ENCODE measurements around the gene MIOS. TPM values are rescaled to one million over a fixed set of nuclear protein-coding genes. Genes with fewer than 3 reads are reported as not detected.

The MIOS gene
- total and polyA plus RNA-seq, 9 of the 15 experiments (the other 6 are each of a cell fraction or from before 2014, with no cell fraction given) = 7.8 to 47.8 (median 30.6) TPM

DNA sequence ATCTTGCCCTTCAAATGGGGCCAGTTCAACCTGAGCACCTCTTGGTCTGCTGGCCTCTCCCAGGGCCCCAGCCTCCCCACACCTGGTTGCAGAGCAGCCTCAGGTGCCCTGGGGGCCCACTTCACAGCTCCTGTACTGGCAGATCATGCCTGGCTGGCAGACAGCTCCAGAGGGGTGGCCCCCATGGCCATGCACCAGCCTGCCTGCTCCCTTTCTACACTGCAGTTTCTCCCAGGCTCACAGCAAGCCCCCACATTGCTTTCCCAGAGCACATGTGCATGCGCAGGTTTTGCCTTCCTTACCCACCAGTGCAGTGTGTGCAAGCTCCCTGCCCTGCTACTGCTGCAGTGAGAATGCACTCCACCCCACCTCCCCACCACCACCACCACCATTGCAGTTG, 9.8 kb upstream of the MIOS start:
- no peak for ATAC-seq
- no peak overlapping the region for H3K4me3 ChIP-seq
- H3K36me3 ChIP-seq (ENCODE audit: control insufficient read depth, insufficient read depth, low read length) = no peaks in the 10 kb centered on the region
- H4K20me1 ChIP-seq (replicated peaks; ENCODE audit: control insufficient read depth, insufficient read depth, low read length) = 0 out of 2 replicates have a peak, but pooled peaks cover 4% of the 10 kb centered on the region
- no TSS peak for BruUV-seq (replicated peaks)
- DNase-seq (ENCODE audit: extremely low read depth in 1 of 4, low spot score in 3 of 4) = no peak
- ChIA-PET CTCF (ENCODE audit: low intra/inter-chr PET ratio) (no interaction called here), POLR2A (interaction anchor here (0.6 kb wide), 2 partner anchors 36 to 554 kb away, joined by 3 to 4 read pairs; no protein-coding TSS in a partner anchor)
- in situ Hi-C loops (cut with MboI) = no loop called here
- H3K9me3 ChIP-seq (replicated peaks; ENCODE audit: control insufficient read depth, insufficient read depth, low read depth, low read length) = no peaks in the 10 kb centered on the region
- H3K4me2 ChIP-seq (ENCODE audit: insufficient read depth, low read length) = no peak overlapping the region
- peaks cover 0 to 4% of the 10 kb centered on the region in 2 experiments; a peak in 1 of 5 replicates for H3K4me1 ChIP-seq (replicated peaks in 1 of 2; ENCODE audit: control insufficient read depth in 2 of 2, insufficient read depth in 2 of 2, low read length in 2 of 2)
- no peak for FAIRE-seq
- H3K9ac ChIP-seq (ENCODE audit: insufficient read depth in 1 of 2, low read depth in 2 of 2, low read length in 2 of 2) = no peak overlapping the region
- H3K27ac ChIP-seq (ENCODE audit: extremely low read depth, low read depth, low read length) = no peak overlapping the region
- intact Hi-C loops (cut with micrococcal nuclease) = no loop called here
- no peaks in the 10 kb centered on the region for H3K9me1 ChIP-seq (ENCODE audit: control insufficient read depth, insufficient read depth, low read length)
- peaks cover 0 to 9% of the 10 kb centered on the region in 2 experiments; a peak in 2 of 5 replicates for H3K27me3 ChIP-seq (ENCODE audit: control insufficient read depth in 2 of 2, insufficient read depth in 2 of 2, low read length in 2 of 2)
- no peaks in the 10 kb centered on the region for H3K79me2 ChIP-seq (ENCODE audit: control insufficient read depth, insufficient read depth, low read length)
- H2AFZ ChIP-seq (ENCODE audit: low read depth, low read length) = no peak overlapping the region
- TF ChIP-seq GABPB2 (CRISPR knock-in tag; conservative IDR thresholded peaks at IDR 0.05) (no peak), HLTF (IDR thresholded peaks at IDR 0.05) (no peak), MXI1 (IDR thresholded peaks at IDR 0.05; ENCODE audit: low read depth, low read length) (no peak), RBBP5 (IDR thresholded peaks at IDR 0.05; ENCODE audit: borderline replicate concordance, insufficient read depth, low read length, poor library complexity, severe bottlenecking) (no peak), DPF2 (IDR thresholded peaks at IDR 0.05) (no peak), ZZZ3 (IDR thresholded peaks at IDR 0.05) (no peak), TCF3 (CRISPR knock-in tag; IDR thresholded peaks at IDR 0.05) (no peak), NR2C1 (IDR thresholded peaks at IDR 0.05) (no peak), NR2C1 (tag; IDR thresholded peaks at IDR 0.05) (no peak), KAT8 (IDR thresholded peaks at IDR 0.05; ENCODE audit: low read depth) (no peak), CBX2 (IDR thresholded peaks at IDR 0.05; ENCODE audit: insufficient read depth, low read length, poor library complexity, severe bottlenecking) (no peak)
- TF ChIP-seq, protein P1, sequence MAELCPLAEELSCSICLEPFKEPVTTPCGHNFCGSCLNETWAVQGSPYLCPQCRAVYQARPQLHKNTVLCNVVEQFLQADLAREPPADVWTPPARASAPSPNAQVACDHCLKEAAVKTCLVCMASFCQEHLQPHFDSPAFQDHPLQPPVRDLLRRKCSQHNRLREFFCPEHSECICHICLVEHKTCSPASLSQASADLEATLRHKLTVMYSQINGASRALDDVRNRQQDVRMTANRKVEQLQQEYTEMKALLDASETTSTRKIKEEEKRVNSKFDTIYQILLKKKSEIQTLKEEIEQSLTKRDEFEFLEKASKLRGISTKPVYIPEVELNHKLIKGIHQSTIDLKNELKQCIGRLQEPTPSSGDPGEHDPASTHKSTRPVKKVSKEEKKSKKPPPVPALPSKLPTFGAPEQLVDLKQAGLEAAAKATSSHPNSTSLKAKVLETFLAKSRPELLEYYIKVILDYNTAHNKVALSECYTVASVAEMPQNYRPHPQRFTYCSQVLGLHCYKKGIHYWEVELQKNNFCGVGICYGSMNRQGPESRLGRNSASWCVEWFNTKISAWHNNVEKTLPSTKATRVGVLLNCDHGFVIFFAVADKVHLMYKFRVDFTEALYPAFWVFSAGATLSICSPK (IDR thresholded peaks at IDR 0.05; ENCODE audit: borderline replicate concordance) = no peak
- TF ChIP-seq, protein P2, sequence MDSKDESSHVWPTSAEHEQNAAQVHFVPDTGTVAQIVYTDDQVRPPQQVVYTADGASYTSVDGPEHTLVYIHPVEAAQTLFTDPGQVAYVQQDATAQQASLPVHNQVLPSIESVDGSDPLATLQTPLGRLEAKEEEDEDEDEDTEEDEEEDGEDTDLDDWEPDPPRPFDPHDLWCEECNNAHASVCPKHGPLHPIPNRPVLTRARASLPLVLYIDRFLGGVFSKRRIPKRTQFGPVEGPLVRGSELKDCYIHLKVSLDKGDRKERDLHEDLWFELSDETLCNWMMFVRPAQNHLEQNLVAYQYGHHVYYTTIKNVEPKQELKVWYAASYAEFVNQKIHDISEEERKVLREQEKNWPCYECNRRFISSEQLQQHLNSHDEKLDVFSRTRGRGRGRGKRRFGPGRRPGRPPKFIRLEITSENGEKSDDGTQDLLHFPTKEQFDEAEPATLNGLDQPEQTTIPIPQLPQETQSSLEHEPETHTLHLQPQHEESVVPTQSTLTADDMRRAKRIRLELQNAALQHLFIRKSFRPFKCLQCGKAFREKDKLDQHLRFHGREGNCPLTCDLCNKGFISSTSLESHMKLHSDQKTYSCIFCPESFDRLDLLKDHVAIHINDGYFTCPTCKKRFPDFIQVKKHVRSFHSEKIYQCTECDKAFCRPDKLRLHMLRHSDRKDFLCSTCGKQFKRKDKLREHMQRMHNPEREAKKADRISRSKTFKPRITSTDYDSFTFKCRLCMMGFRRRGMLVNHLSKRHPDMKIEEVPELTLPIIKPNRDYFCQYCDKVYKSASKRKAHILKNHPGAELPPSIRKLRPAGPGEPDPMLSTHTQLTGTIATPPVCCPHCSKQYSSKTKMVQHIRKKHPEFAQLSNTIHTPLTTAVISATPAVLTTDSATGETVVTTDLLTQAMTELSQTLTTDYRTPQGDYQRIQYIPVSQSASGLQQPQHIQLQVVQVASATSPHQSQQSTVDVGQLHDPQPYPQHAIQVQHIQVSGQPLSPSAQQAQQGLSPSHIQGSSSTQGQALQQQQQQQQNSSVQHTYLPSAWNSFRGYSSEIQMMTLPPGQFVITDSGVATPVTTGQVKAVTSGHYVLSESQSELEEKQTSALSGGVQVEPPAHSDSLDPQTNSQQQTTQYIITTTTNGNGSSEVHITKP (IDR thresholded peaks at IDR 0.05; ENCODE audit: partially characterized antibody) = no peak
- TF ChIP-seq, protein P3, sequence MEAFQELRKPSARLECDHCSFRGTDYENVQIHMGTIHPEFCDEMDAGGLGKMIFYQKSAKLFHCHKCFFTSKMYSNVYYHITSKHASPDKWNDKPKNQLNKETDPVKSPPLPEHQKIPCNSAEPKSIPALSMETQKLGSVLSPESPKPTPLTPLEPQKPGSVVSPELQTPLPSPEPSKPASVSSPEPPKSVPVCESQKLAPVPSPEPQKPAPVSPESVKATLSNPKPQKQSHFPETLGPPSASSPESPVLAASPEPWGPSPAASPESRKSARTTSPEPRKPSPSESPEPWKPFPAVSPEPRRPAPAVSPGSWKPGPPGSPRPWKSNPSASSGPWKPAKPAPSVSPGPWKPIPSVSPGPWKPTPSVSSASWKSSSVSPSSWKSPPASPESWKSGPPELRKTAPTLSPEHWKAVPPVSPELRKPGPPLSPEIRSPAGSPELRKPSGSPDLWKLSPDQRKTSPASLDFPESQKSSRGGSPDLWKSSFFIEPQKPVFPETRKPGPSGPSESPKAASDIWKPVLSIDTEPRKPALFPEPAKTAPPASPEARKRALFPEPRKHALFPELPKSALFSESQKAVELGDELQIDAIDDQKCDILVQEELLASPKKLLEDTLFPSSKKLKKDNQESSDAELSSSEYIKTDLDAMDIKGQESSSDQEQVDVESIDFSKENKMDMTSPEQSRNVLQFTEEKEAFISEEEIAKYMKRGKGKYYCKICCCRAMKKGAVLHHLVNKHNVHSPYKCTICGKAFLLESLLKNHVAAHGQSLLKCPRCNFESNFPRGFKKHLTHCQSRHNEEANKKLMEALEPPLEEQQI (IDR thresholded peaks at IDR 0.05) = no peak
- WGBS (ENCODE audit: insufficient coverage, low coverage, missing lambda C conversion rate) = 0% methylated on average over 1 of the region's 1 CpG

Data from K562 (cell line).